ENCODE results near the gene COL26A1.
"Not testable (repeated sequence)": the region's sequence is repeated elsewhere in the genome, so short reads cannot be mapped to it uniquely, and the experiment has no call there.

COL26A1 gene

DNA sequence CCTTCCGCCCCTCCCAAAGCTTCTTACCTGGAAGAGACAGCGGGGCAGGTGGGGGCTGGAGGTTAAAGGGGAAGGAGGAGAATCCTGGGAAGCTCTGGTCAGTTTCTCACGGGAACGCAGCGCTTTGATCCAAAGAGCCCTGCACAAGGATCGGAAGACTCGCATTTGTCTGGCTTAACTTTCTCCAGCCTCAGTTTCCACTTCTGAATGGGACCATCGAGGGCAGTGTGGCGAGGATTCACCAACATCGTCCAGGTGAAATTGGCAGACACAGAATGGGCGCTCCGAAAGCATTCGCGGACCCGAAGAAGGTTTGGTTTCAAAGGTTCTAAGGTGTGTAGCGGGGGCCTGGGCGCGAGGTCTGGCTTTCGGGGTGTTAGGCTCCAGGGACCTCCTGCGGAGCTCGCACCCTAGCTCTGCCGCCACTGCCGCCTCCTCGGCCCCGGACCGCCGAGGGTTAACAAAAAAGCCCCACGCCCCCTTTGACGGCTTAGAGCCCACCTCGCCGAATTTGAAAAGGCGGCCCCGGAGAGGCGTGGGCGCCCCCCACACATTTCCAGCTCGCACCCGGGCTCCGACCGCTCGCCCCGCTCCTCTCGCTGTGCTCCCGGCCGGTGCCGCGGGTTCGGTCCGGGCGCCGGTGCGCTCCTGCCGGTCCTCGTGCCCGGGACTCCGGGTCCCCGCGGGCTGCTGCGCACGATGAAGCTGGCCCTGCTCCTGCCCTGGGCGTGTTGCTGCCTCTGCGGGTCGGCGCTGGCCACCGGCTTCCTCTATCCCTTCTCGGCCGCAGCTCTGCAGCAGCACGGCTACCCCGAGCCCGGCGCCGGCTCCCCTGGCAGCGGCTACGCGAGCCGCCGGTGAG lies at the start of gene COL26A1:
TSS of gene COL26A1 (plus strand) at position 542 of the 862 bp plus-strand sequence. CDS start at position 700, 158 bp downstream.
- peak; percentile 33 for DNase-seq

DNA sequence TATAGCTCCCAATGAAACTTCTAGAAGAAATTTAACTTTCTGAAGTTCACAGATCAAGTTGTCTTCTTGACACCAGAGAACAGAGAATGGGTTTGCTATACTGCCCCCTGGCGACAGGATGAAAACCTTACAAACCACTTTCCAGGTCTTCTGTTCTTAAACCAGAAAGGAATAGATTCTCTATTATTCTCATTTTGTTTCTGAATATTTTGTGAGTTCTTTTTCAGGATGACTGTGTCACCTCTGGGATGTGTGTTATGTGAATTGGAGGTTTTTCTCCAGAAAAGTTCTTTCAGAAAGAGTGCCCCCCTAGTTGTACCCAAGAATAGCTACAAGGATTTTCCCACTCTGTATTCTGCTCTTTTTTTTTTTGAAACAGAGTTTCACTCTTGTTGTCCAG lies 47.3 kb upstream of the COL26A1 start:
- DNase-seq = peak; percentile 42

DNA sequence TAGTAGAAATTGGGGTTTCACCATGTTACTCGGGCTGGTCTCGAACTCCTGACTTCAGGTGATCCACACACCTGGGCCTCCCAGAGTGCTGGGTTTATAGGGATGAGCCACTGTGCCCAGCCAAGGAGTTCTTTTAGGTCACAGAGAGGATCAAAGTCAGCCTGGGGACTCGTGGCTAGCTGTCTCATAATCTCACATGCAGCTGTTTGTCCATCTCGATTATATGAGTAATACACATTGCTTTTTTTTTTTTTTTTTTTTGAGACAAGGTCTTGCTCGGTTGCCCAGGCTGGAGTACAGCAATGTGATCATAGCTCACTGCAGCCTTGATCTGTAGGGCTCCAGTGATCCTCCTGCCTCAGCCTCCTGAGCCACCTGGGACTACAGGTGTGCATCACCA lies 43.3 kb upstream of the COL26A1 start:
- no peak for DNase-seq

DNA sequence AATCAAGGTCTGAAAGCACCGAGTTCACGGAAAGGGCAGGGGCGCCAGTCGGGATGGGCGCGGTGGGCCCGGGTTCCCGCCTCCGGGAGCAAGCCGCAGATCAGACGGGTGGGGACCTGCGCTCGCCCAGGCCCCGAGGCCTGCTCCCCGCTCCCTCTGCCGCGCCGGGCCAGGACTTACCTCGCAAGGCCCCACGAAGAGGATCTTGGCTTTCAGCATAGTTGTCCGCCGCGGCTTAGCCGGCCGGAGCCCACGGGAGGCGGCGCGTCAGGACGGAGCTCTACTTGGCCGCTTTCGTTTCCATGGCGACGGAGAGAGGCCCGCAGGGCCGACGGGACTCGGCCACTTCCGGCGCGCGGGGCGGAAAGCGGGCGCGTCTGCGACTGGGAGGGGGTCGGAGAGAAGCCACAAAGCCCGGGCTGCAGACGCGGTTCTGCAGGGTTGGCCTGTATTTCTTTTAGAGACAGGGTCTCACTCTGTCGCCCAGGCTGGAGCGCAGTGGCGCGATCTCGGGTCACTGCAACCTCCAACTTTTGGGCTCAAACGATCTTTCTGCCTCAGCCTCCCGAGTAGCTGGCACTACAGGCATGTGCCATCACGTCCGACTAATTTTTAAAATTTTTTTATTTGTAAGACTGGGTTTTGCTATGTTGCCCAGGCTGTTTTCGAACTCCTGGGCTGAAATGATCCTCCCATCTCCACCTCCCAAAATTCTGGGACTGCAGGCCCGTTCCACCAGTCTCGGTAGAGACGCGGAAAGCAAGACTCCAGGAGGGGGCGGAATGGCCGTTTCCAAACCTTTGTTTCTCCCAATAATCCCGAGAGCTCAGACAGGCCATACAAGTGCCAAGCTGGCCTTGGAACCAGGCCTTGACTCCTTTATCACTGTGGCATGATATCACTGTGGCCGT lies 40.9 kb upstream of the COL26A1 start, which contains the start of gene IFT22:
TSS of gene IFT22 (minus strand) at position 322 of the 911 bp plus-strand sequence. CDS start at position 219, 103 bp downstream.
- DNase-seq = peak; percentile 95

DNA sequence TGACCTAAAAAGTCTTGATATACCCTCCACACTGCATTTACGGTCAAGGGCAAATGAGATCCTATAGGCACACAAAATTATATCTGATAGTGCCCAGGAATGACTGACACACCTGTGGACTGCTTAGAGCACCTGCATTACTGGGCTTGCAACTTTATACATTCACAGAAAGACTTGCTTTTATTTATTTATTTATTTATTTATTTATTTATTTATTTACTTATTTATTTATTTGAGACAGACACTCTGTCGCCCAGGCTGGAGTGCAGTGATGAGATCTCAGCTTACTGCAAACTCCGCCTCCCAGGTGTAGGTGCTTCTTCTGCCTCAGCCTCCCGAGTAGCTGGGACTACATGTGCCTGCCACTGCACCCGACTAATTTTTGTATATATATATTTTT lies 34.5 kb upstream of the COL26A1 start:
- no peak for DNase-seq

DNA sequence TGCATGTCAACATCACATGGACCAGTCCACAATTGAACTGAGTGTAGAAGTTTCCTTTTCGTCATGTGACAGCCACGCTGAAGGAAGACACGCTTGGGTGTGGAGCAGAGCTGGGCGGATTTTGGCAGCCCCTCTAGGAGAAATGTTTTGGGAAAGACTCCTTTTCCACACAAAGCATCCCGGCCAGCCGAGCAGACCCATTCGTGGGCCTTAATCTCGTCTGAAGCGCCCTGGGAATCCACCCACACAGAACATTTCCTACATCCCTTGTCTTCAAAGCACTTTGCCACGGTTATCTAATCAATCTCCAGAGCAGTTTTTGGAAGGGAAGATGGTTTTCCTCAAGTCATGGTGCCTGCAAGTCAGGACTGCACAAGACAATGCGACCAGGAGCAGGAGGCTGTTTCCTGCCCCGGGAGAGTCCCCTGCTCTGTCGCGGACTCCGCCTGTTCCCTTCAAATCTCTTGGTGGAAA lies 32.6 kb upstream of the COL26A1 start:
- DNase-seq = no peak

DNA sequence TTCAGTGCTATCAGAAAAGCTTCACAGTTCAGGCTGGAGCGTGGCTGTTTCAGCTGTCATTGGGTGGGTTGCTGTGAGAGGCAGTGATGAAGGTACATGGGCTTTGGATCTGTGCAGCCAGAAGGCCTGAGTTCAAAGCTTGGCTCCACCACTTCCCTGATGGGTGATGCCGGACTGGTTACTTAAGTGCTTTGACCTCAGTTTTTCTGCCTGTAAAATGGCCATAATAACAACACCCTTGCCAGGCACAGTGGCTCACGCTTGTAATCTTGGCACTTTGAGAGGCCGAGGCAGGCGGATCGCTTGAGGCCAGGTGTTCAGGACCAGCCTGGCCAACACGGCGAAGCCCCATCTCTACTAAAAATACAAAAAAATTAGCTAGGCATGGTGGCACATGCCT lies 30.6 kb upstream of the COL26A1 start:
- no peak for DNase-seq

DNA sequence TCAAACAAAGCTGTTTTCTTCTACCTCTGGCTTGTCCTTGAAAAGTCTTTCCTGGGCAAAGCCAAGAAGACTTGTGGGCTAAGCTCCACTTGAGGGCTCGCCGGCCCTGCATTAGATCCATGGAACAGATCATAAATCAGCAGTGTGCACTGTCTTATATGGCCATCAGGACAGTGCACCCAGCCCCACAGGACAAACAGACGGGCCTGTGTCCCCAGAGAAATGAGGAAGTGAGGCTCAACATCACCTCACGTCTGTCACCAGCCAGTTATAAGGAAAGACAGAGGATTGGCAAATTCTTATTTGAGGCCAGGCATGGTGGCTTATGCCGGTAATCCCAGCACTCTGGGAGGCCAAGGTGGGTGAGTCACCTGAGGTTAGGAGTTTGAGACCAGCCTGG lies 28.8 kb upstream of the COL26A1 start:
- DNase-seq = no peak

DNA sequence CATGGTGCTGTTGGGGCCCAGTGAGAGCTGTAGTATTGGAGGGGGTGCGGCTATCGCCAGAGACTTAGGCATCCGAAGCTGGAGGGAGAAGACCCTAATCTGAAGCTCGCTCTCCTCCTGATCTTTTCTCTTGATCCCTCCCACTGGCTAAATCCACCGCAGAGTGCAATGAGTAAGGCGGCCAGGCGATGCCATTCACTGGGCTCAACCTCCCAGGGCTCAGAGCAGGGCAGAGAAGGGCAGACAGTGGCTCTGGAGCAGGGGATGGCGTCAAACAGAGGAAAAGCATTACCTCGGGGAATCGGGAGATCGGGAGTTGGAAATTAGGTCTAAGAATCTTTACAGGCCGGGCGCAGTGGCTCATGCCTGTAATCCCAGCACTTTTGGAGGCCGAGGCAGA lies 22.3 kb upstream of the COL26A1 start:
- no peak for DNase-seq

DNA sequence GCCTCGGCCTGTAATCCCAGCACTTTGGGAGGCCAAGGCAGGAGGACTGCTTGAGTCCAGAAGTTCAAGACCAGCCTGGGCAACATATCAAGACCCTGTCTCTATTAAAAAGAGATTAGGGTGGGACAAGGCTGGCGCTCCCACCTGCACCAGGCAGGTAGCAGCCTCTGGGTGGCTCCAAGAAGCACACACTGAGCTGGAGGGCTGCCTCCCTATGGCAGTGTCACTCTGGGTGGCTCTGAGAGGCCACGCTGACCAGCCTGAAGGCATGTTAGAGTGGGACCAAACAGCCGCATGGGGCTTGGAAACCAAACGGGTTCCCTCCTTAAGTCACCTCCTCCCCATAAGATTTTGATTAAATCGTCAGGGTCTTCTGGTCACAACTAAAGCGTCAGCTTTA lies 19.8 kb upstream of the COL26A1 start:
- DNase-seq = no peak

DNA sequence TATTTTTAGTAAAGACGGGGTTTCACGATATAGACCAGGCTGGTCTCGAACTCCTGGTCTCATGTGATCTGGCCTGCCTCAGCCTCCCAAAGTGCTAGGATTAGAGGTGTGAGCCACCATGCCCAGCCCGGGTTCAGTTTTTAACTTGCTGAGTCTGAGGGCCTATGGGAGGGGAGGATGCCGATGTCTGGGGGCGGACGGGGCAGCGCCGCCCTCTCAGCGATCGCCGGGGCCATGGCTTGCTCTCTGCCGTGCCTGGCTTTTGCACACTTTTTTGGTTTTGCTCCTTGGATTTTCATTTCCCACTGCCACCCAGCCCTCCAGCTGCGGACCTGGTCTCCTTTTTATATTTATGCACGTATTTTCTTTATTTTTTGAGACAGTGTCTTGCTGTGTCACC lies 15.2 kb upstream of the COL26A1 start:
- DNase-seq = no peak

DNA sequence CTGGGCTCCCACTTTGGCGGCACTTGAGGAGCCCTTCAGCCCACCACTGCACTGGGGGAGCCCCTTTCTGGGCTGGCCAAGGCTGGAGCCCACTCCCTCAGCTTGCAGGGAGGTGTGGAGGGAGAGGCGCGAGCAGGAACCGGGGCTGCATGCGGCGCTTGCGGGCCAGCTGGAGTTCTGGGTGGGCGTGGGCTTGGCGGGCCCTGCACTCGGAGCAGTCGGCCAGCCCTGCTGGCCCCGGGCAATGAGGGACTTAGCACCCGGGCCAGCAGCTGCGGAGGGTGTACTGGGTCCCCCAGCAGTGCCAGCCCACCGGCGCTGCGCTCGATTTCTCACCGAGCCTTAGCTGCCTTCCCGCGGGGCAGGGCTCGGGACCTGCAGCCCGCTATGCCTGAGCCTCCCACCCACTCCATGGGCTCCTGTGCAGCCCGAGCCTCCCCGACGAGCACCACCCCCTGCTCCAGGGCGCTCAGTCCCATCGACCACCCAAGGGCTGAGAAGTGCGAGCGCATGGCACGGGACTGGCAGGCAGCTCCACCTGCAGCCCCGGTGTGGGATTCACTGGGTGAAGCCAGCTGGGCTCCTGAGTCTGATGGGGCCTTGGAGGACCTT lies 14.1 kb upstream of the COL26A1 start:
- not testable (repeated sequence) for DNase-seq

DNA sequence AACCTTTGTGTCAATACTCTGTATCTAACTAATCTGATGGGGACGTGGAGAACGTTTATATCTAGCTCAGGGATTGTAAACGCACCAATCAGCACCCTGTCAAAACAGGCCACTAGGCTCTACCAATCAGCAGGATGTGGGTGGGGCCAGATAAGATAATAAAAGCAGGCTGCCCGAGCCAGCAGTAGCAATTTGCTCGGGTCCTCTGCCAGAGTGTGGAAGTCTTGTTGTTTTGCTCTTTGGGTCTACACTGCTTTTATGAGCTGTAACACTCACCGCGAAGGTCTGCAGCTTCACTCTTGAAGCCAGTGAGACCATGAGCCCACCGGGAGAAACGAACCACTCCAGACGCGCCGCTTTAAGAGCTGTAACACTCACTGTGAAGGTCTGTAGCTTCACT lies 13.4 kb upstream of the COL26A1 start:
- not testable (repeated sequence) for DNase-seq

DNA sequence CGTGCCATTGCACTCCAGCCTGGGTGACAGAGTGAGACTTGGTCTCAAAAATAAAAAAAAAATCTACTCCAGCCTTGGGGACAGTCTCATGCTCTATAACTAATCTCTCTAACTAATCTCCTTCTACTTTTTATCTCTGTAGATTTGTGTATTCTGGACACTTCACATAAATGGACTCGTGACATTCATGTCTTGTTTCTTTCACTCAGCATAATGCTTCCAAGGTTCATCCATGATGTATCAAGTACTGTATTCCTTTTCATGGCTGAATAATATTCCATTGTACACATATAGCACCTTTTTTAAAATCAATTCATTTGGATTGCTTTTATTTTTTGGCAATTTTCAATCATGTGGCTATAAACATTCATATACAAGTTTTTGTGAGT lies 9.8 kb upstream of the COL26A1 start:
- DNase-seq = no peak

DNA sequence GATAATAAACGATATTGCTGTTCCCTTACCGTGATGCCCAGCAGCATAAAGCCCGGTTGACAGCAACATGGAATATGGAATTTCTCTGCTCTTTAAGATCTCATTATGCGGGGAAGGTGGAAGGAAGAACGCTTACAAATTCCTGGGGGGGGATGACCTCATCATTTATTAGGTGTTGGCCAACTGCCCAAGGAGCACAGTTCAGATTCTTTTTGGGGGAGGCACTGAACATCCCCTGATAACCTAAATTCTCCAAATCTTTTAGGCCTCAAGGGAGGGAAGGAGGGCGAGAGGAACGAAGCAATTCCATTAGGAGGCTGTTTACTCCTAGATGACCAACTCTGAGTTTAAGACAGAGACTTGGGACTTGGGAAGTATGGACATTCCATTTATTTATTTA lies 5.2 kb upstream of the COL26A1 start:
- no peak for DNase-seq

DNA sequence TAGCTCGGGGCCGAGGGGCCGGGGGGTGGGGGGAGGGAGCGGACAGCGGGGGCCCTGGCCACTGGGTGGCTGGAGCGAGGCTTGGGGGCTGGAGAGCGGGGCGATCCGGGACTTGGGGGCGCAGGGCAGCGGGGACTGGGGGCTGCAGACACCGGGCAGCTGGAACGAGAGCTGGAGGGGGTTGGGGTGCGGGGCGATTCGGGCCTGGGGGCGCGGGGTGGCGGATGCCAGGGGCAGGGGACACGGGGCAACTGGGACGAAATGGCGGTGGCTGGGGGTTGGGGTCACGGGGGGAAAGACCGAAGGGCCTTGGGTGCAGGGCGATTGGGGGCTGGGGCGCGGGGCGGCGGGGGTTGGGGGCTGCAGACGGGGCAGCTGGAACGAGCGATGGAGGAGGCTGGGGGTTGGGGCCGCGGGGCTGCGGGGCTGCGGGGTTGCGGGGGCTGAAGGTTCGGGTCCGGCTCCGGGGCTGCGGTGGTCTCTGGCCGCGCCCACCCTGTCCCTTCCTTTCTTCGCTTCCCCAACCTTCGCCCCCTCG lies 590 bp downstream of the COL26A1 start:
- no peak for DNase-seq

DNA sequence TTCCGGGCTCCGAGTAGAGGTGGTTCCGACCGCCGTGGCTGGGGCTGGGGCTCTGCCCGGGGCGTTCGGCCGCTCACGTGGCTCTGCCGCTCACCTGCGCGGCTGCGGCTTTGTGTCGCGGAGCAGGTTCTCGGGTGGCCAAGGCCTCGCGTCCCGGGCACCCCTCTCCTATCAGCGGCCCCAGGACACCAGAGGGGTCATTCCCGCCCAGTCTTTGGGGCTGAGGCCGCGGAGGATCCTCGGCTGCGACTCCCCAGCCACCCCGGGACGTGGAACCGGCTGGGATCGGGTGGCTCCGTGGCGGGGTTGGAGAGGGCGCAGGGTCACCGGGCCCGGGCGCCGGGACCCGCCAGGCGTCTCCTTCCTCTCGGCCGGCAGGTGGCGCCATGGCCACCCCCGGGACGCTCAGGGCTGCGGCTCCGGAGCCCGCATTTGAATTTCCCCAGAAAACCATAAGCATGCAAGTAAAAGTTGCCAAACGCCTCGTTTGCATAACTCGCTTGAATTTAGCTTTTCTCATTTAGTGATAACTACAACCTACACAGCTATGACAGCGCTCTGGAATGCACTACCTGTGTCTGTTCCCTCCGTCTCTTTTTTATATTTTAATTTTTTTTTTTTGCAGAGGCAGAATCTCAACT lies 1.2 kb downstream of the COL26A1 start:
- DNase-seq = peak; percentile 68

DNA sequence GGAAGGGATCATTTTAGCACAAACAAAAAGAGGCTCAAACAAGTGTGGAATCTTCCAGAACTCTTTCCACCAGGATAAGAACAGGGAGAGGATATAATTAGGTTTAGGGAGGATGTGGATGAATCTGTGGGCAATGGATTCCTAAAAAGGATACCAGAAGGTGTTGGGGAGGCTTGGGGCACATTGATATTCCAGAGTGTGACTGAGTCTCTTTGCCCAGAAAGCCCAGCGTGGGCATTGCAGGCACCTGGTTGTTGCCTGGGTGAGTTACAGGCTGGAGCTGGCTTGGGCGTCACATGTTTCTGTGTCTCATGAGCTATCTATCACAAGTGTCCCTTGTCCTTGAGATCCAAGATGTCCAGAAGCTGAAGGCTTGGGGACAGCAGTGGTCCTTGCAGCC lies 3.3 kb downstream of the COL26A1 start:
- no peak for DNase-seq

DNA sequence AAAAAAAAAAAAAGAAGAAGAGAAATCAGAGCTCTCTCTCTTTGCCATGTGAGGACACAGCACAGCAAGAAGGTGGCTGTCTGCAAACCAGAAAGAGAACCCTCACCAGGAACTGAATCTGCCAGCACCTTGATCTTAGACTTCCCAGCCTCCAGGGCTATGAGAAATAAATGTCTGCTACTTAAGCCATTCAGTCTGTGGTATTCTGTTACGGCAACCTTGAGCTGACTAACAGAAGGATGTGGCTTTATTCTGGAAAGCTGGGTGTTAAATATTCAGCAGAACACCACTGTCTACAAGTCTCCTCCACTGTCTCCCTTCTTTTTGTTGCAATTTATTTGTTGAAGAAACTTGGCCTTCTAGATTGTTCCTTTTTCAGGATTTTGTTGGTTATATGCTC lies 5.0 kb downstream of the COL26A1 start:
- no peak for DNase-seq

DNA sequence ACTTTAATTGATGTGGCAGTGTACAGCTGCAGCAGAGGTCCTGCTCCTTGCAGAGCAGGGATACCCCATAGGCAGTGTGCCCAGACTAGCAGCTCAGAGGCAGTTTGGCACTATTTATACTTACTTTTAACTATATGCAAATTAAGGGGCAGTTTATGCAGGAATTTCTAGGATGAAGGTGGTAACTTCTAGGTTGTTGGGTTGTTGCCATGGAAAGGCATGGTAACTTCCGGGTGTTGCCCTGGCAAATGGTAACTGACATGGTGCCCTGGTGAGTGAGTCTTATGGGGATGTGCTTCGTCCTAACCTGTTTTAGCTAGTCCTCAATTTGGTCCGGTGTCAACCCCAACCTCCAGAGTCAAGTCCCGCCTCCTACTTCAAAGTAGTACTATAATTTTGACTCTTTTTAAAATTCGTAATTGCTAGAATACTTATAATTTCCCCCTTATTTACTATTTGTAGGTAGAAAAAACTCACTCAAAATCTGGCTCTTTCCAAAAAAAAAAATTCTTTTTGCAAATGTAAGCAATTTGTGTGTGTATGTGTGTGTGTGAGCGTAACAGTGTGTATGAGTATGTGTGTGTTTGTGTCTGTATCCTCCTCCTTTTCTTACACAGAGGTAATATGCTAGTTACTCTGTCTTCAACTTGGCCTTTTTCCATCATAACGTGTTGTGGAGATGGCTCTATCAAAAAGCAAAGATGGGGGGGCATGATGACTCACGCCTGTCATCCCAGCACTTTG lies 5.9 kb downstream of the COL26A1 start:
- no peak for DNase-seq

DNA sequence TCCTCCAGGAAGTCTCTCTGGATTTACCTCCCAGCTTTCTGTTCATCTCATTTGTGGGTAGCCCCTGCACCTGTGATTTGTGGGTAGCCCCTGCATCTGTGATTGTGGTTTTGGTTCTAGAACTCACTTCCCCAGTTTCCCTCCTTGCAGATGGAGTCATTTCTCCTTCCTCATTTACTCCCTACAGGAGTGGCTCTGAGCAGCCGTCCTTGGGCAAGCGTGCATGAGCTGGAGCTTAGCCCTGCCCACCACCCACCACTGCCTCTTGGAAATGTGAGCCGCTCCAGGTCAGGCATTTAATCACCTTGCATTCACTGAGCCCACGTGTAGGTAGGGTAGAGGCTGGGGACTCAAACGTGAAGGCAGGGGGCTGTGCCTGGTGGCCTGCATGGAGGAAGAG lies 8.2 kb downstream of the COL26A1 start:
- no peak for DNase-seq

Data from DMS53 (cell line).